ENCODE measurements around the gene ATP11A. TPM values are rescaled to one million over a fixed set of nuclear protein-coding genes. Genes with fewer than 3 reads are reported as not detected.

The ATP11A gene
- polyA plus RNA-seq = 1 to 10 TPM; 4.2 to 6.7 TPM

DNA sequence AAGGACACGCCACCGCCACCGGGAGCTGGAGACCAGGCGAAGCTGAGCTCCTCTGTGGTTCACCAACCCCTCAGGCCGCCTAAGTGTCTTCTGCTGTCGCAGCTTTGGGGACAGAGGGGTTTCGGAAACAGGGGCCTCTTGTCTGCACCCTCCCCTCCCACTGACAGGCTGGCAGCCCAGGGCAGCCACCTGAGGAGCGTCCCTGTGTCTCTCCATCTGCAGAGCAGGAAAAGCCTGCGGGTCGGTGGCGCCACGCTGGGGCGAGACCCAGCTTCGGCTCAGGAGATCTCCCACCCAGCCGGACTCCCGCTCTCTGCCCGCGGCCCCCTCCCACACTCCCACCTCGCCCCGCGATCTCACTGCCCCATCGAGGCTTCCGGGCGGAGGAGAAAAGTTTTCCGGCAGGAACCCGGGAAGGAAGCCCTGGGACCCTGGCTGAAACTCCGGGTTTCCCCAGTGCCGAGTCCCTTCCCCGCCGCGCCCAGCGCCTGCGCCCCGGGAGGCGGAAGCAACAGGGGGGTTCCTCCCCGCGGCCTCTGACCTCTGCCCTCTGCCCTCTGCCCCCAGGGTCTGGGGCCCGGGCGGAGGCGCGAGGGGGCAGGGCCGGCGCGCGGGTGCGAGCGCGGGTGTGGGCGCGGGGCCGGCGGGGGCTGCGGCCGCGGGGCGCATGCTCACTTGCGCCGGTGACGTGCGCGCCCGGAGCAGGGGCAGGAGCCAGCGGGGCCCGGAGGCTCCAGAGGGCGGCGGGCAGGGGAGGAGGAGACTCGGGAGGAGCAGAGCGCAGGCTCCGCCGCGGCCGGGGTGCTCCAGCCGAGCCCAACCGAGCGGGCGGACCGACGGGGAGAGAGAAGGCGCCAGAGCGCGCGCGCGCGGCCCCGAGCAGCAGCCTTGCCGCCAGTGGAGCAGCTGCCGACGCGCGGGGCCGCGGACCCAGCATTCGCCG lies at the start of gene ATP11A:
ATP11A (plus strand) TSS at position 736 of the 943 bp plus-strand sequence. CDS start 379 bp downstream, outside the sequence.
- 3% methylated on average over 87 to 95 of the region's 95 CpGs for WGBS, 2 donors
- peaks cover 4 to 10% of the 10 kb centered on the region in 2 donors for H3K4me1 ChIP-seq (ENCODE audit: control insufficient read depth in 2 of 2, insufficient read depth in 2 of 2, low read length in 1 of 2)

DNA sequence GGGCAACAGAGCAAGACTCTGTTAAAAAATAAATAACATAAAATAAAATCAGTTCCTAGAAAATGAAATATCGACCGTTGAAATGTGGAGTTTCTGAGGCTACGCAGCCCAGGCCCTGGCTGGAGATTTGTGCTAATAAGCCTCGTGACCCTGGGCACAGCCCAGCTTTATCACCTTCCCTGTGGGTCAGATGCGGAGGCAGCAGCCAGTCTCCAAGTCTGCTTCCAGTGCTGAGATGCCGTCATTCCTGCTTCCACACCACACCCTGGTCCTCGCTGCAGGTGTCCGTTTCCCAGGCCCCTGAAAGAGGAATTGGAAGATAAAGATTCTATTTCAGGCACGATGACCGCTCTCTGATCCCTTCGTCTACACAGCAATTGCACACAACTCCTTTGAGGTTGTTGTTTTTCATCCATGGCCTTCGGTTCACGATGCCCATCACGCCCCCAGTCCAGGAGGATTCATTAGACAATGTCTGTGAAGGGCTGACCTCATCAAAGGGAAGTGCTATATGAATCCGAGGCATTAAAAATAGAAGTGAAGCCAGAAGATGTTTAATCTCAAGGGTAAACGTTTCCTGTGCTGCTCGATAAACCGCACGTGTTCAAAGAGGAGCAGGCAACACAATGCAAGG lies 48.3 kb upstream of the ATP11A start:
- H3K36me3 ChIP-seq (ENCODE audit: control insufficient read depth in 2 of 2, insufficient read depth in 2 of 2, low read length in 1 of 2) = no peaks in the 10 kb centered on the region
- 73 to 84% methylated on average over 19 of the region's 19 CpGs for WGBS, 2 donors
- H3K4me1 ChIP-seq (ENCODE audit: control insufficient read depth in 2 of 2, insufficient read depth in 2 of 2, low read length in 1 of 2) = no peaks in the 10 kb centered on the region
- H3K27me3 ChIP-seq (ENCODE audit: control insufficient read depth in 1 of 2, insufficient read depth in 2 of 2, low read length in 2 of 2) = no peaks in the 10 kb centered on the region
- no peak overlapping the region for H3K27ac ChIP-seq (ENCODE audit: low read depth in 2 of 2, low read length in 1 of 2)
- no peak overlapping the region for H3K4me3 ChIP-seq (ENCODE audit: low read depth in 1 of 2, low read length in 2 of 2)
- H3K9me3 ChIP-seq (ENCODE audit: control insufficient read depth in 2 of 2, insufficient read depth in 1 of 2, low read depth in 1 of 2, low read length in 1 of 2) = no peaks in the 10 kb centered on the region

More for the DNA sequence above, at the start of gene ATP11A:
- Histone ChIP-seq H3K27me3 (ENCODE audit: control insufficient read depth in 1 of 2, insufficient read depth in 2 of 2, low read length in 2 of 2) (no peaks in the 10 kb centered on the region), H3K36me3 (ENCODE audit: control insufficient read depth in 2 of 2, insufficient read depth in 2 of 2, low read length in 1 of 2) (no peaks in the 10 kb centered on the region), H3K27ac (ENCODE audit: low read depth in 2 of 2, low read length in 1 of 2) (peak within 1 kb of the TSS; percentile 83 to 94), H3K9me3 (ENCODE audit: control insufficient read depth in 2 of 2, insufficient read depth in 1 of 2, low read depth in 1 of 2, low read length in 1 of 2) (no peaks in the 10 kb centered on the region), H3K4me3 (ENCODE audit: low read depth in 1 of 2, low read length in 2 of 2) (peak within 1 kb of the TSS; percentile 71 to 83)

DNA sequence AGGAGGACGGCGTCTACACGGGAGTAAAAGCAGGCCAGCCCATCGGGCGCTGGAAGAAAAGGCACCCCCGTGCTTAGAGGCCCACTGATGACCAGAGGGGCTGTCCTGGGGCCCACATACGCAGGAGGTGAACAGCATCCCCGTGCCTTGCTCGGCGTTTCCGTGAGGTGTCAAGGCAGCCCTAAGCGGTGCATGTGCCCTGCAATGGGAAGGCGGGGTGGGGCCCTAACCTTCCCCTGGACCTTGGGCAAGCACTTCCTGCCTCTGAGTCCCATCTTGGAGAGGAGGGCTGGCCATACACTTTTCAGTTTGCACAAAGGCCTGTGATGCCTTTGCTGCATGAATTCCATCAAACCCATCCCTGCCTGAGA lies 47.8 kb upstream of the ATP11A start:
- no peaks in the 10 kb centered on the region for H3K4me1 ChIP-seq (ENCODE audit: control insufficient read depth in 2 of 2, insufficient read depth in 2 of 2, low read length in 1 of 2)
- H3K27me3 ChIP-seq (ENCODE audit: control insufficient read depth in 1 of 2, insufficient read depth in 2 of 2, low read length in 2 of 2) = no peaks in the 10 kb centered on the region
- no peak overlapping the region for H3K4me3 ChIP-seq (ENCODE audit: low read depth in 1 of 2, low read length in 2 of 2)
- no peaks in the 10 kb centered on the region for H3K9me3 ChIP-seq (ENCODE audit: control insufficient read depth in 2 of 2, insufficient read depth in 1 of 2, low read depth in 1 of 2, low read length in 1 of 2)
- 84 to 89% methylated on average over 13 of the region's 13 CpGs for WGBS, 2 donors
- no peaks in the 10 kb centered on the region for H3K36me3 ChIP-seq (ENCODE audit: control insufficient read depth in 2 of 2, insufficient read depth in 2 of 2, low read length in 1 of 2)
- H3K27ac ChIP-seq (ENCODE audit: low read depth in 2 of 2, low read length in 1 of 2) = no peak overlapping the region

DNA sequence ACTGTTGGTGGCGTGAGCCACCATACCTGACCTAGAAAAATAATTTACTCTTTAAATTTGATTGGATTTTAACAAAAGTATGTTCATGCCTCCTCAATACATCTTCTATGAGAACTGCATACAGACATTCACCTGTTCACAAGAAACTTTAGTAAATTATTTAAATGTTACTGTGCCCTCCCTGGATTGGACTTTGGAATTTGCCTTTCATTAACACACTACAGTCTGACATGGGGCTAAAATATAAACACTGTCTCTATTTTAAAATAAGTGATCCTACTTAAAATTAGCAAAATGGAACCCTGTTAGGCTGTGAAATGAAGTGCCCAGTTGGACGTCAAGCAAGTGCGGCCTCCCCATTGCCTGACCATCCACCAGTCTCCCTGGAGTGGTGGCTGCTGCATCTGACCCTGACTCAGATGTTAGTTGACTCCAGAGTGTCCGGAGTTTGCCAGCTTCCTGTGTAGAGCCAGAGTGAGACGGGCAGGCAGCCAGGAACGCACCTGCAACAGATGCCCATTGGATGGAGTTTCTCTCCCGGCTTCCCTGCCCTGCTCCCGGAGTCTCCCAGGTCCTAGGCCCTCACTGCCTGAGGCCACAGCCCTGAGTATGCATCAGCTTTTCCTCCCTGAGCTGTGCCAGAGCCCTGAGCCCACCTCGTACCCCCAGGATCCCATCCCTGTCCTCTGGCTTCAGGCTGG lies 45.9 kb upstream of the ATP11A start:
- 63 to 78% methylated on average over 9 of the region's 9 CpGs for WGBS, 2 donors
- Histone ChIP-seq H3K27ac (ENCODE audit: low read depth in 2 of 2, low read length in 1 of 2) (no peak overlapping the region), H3K4me1 (ENCODE audit: control insufficient read depth in 2 of 2, insufficient read depth in 2 of 2, low read length in 1 of 2) (no peaks in the 10 kb centered on the region), H3K36me3 (ENCODE audit: control insufficient read depth in 2 of 2, insufficient read depth in 2 of 2, low read length in 1 of 2) (no peaks in the 10 kb centered on the region), H3K9me3 (ENCODE audit: control insufficient read depth in 2 of 2, insufficient read depth in 1 of 2, low read depth in 1 of 2, low read length in 1 of 2) (no peaks in the 10 kb centered on the region), H3K4me3 (ENCODE audit: low read depth in 1 of 2, low read length in 2 of 2) (no peak overlapping the region), H3K27me3 (ENCODE audit: control insufficient read depth in 1 of 2, insufficient read depth in 2 of 2, low read length in 2 of 2) (no peaks in the 10 kb centered on the region)

DNA sequence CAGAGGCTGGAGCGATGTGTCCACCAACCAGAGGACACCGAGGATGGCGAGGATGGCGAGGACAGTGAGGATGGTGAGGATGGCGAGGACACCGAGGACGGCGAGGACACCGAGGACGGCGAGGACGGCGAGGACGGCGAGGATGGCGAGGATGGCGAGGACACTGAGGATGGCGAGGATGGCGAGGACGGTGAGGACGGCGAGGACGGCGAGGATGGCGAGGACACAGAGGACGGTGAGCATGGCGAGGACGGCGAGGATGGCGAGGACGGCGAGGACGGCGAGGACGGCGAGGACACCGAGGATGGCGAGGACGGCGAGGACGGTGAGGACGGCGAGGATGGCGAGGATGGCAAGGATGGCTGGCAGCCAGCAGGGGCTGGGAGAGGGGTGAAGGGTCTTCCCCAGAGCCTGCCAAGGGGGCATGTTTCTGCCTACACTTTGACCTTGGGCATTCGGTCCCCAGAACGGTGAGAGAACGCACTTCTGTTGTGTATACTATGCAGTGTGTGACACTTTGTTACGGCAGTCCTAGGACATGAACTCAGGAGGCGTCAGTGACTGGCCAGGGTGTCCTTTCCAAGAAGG lies 44.4 kb upstream of the ATP11A start:
- WGBS, 2 donors = 90 to 95% methylated on average over 49 of the region's 49 CpGs
- Histone ChIP-seq H3K4me1 (ENCODE audit: control insufficient read depth in 2 of 2, insufficient read depth in 2 of 2, low read length in 1 of 2) (no peaks in the 10 kb centered on the region), H3K27ac (ENCODE audit: low read depth in 2 of 2, low read length in 1 of 2) (no peak overlapping the region), H3K27me3 (ENCODE audit: control insufficient read depth in 1 of 2, insufficient read depth in 2 of 2, low read length in 2 of 2) (no peaks in the 10 kb centered on the region), H3K4me3 (ENCODE audit: low read depth in 1 of 2, low read length in 2 of 2) (no peak overlapping the region), H3K36me3 (ENCODE audit: control insufficient read depth in 2 of 2, insufficient read depth in 2 of 2, low read length in 1 of 2) (no peaks in the 10 kb centered on the region), H3K9me3 (ENCODE audit: control insufficient read depth in 2 of 2, insufficient read depth in 1 of 2, low read depth in 1 of 2, low read length in 1 of 2) (no peaks in the 10 kb centered on the region)

DNA sequence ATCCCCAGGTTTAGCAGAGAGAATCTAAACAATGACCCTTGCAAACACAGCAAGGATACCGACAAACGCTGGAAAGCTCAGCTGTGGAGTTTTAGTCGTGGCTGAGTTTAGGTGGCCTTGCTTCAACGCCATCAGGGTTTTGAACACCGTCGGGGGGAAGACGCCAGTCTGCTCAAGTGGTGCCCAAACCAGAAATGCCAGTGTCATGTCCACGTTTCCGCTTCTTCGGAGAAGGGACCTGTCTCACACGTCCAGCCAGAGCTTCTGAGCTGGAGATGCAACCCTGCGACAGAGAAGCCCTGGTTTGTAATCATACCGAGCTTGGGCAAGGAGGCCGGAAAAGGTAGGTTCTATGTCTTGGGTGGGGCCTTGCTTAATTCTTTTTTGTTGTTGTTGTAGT lies 42.6 kb upstream of the ATP11A start:
- no peaks in the 10 kb centered on the region for H3K36me3 ChIP-seq (ENCODE audit: control insufficient read depth in 2 of 2, insufficient read depth in 2 of 2, low read length in 1 of 2)
- H3K9me3 ChIP-seq (ENCODE audit: control insufficient read depth in 2 of 2, insufficient read depth in 1 of 2, low read depth in 1 of 2, low read length in 1 of 2) = no peaks in the 10 kb centered on the region
- H3K27me3 ChIP-seq (ENCODE audit: control insufficient read depth in 1 of 2, insufficient read depth in 2 of 2, low read length in 2 of 2) = no peaks in the 10 kb centered on the region
- H3K4me3 ChIP-seq (ENCODE audit: low read depth in 1 of 2, low read length in 2 of 2) = no peak overlapping the region
- no peaks in the 10 kb centered on the region for H3K4me1 ChIP-seq (ENCODE audit: control insufficient read depth in 2 of 2, insufficient read depth in 2 of 2, low read length in 1 of 2)
- 82 to 87% methylated on average over 14 of the region's 14 CpGs for WGBS, 2 donors
- H3K27ac ChIP-seq (ENCODE audit: low read depth in 2 of 2, low read length in 1 of 2) = no peak overlapping the region

DNA sequence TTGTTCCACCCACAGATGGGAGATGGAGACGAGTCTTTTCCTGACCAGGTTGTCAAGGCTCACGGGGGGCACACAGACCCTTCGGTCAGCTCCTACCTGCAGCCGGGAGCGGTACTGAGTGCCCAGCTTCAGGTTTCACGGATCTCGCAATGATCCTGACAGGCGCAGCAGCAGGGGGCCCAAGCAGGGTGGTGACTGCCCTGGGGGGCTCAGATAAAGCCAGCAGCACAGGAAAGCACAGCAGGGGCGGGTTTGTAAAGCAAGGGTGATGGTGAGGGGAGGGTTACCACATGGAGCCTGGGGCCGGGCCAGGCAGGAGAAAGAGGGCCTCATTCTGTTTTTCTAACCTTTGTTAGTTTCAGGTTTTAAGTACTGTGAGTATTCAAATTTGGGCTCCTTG lies 41.7 kb upstream of the ATP11A start:
- Histone ChIP-seq H3K4me1 (ENCODE audit: control insufficient read depth in 2 of 2, insufficient read depth in 2 of 2, low read length in 1 of 2) (no peaks in the 10 kb centered on the region), H3K27ac (ENCODE audit: low read depth in 2 of 2, low read length in 1 of 2) (no peak overlapping the region), H3K27me3 (ENCODE audit: control insufficient read depth in 1 of 2, insufficient read depth in 2 of 2, low read length in 2 of 2) (no peaks in the 10 kb centered on the region), H3K36me3 (ENCODE audit: control insufficient read depth in 2 of 2, insufficient read depth in 2 of 2, low read length in 1 of 2) (no peaks in the 10 kb centered on the region), H3K4me3 (ENCODE audit: low read depth in 1 of 2, low read length in 2 of 2) (no peak overlapping the region), H3K9me3 (ENCODE audit: control insufficient read depth in 2 of 2, insufficient read depth in 1 of 2, low read depth in 1 of 2, low read length in 1 of 2) (no peaks in the 10 kb centered on the region)
- 87 to 91% methylated on average over 10 of the region's 10 CpGs for WGBS, 2 donors

DNA sequence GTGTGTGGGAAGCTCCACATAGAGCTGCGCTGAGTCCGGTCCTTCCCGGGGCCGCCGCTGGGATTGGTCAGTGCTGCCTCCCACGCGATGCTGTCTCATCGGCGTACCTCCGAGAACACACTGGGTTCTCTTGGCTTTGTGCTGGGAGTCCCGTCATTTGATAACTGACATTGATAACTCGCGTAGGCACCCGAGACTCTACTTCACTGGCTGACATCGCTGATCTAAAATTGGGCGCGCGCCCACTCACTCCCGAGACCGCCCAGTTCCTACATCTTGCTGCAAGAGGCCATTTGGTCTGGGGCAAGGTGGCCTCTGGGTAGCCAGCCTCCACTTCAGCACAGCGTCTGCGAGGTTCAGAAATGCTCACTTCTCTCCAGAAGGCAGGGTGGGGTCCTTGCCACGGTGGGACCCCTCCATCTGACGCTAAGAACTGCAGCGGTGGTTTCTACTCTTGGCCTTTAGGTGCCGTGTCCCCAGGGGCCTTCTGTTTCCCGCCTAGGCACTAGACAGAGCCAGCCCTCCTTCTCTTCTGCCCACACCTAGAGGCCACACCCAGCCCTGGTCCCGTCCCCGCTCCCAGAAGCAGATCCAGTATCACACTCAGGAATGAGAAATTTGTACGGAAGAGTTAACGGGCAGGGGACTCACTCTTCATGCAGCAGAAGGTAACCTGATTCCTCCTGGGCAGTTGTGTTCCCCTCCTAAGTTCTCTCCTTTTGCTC lies 40.7 kb upstream of the ATP11A start:
- Histone ChIP-seq H3K4me3 (ENCODE audit: low read depth in 1 of 2, low read length in 2 of 2) (no peak overlapping the region), H3K27ac (ENCODE audit: low read depth in 2 of 2, low read length in 1 of 2) (no peak overlapping the region), H3K4me1 (ENCODE audit: control insufficient read depth in 2 of 2, insufficient read depth in 2 of 2, low read length in 1 of 2) (no peaks in the 10 kb centered on the region), H3K27me3 (ENCODE audit: control insufficient read depth in 1 of 2, insufficient read depth in 2 of 2, low read length in 2 of 2) (no peaks in the 10 kb centered on the region), H3K9me3 (ENCODE audit: control insufficient read depth in 2 of 2, insufficient read depth in 1 of 2, low read depth in 1 of 2, low read length in 1 of 2) (no peaks in the 10 kb centered on the region), H3K36me3 (ENCODE audit: control insufficient read depth in 2 of 2, insufficient read depth in 2 of 2, low read length in 1 of 2) (no peaks in the 10 kb centered on the region)
- WGBS, 2 donors = 95% methylated on average over 31 of the region's 31 CpGs

DNA sequence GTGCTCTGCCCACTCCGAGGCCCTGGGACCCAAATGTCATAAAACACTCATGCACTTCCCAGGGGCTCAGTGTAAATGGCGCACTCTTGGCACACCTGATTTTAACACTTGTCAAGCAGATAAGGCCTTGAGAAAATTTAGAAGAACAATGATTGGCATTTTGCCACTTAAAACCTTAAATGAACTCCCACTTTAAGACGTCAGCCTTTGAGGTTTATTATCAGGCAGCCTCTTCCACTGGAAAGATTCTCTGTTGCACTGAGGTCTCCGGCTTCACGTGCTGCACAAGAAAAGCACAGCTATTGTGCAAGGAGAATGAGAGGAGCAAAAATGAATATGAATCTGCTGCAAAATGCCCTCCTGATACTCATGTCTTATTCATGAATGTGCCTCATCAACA lies 38.5 kb upstream of the ATP11A start:
- H3K36me3 ChIP-seq (ENCODE audit: control insufficient read depth in 2 of 2, insufficient read depth in 2 of 2, low read length in 1 of 2) = no peaks in the 10 kb centered on the region
- H3K9me3 ChIP-seq (ENCODE audit: control insufficient read depth in 2 of 2, insufficient read depth in 1 of 2, low read depth in 1 of 2, low read length in 1 of 2) = no peaks in the 10 kb centered on the region
- no peak overlapping the region for H3K4me3 ChIP-seq (ENCODE audit: low read depth in 1 of 2, low read length in 2 of 2)
- H3K4me1 ChIP-seq (ENCODE audit: control insufficient read depth in 2 of 2, insufficient read depth in 2 of 2, low read length in 1 of 2) = no peaks in the 10 kb centered on the region
- 57 to 69% methylated on average over 5 of the region's 5 CpGs for WGBS, 2 donors
- H3K27me3 ChIP-seq (ENCODE audit: control insufficient read depth in 1 of 2, insufficient read depth in 2 of 2, low read length in 2 of 2) = no peaks in the 10 kb centered on the region
- H3K27ac ChIP-seq (ENCODE audit: low read depth in 2 of 2, low read length in 1 of 2) = no peak overlapping the region
